AG09319 (cell line): ENCODE results near the gene SLIT2.

Experiments used
- DNase-seq: peaks from one replicate; pipeline ENCODE4 v3.0.0-alpha.2; 2010; ENCODE audit warnings: low read depth; ENCODE audit errors: extremely low read depth
- TF ChIP-seq, protein P1 (sequence below): IDR thresholded peaks from 2 replicates; pipeline ENCODE4 v1.5.1; 2011; ENCODE audit warnings: low read depth, mild to moderate bottlenecking, inconsistent platforms, low read length, moderate library complexity

The SLIT2 gene

DNA sequence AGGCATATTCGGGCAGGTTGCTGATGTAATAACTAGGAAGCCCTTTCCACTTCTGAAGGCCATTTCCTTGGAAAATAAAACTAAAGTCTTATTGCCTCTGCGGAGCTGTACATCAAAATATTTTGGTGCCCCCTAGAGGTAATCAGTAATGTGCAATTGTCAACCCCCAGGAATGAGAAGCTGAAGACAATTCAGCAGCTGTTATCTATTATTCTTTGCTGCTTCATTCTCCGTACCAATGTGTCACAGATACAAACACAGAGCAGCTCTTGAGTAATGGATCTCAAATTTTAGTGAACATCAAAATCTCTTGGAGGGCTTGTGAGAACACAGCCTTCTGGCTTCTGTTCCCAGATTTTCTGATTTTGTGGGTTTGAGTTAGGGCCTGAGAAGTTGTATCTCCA, 3.5 kb upstream of the SLIT2 start:
- TF ChIP-seq, protein P1, sequence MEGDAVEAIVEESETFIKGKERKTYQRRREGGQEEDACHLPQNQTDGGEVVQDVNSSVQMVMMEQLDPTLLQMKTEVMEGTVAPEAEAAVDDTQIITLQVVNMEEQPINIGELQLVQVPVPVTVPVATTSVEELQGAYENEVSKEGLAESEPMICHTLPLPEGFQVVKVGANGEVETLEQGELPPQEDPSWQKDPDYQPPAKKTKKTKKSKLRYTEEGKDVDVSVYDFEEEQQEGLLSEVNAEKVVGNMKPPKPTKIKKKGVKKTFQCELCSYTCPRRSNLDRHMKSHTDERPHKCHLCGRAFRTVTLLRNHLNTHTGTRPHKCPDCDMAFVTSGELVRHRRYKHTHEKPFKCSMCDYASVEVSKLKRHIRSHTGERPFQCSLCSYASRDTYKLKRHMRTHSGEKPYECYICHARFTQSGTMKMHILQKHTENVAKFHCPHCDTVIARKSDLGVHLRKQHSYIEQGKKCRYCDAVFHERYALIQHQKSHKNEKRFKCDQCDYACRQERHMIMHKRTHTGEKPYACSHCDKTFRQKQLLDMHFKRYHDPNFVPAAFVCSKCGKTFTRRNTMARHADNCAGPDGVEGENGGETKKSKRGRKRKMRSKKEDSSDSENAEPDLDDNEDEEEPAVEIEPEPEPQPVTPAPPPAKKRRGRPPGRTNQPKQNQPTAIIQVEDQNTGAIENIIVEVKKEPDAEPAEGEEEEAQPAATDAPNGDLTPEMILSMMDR: peak; percentile 65
- DNase-seq: peak; percentile 74

DNA sequence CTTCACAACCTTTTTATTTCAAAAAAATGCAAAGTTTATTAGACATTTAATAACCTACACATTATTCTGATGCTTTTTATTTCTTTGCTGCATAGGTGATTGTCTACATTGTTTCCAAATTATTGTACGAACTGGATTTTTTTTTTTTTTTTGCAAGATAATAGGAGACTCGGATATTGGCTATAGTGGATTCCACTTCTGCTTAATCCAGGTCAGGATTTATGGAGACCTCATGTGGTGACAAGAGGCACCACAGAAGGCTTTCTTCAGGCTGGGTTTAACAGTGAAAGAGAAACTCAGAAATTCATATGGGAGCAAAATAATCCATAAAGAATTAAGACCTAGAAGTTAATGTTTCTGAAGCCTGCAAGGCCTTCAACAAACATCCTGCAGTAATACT, 2.4 kb upstream of the SLIT2 start:
- DNase-seq: no peak
- TF ChIP-seq, protein P1: peak; percentile 73

DNA sequence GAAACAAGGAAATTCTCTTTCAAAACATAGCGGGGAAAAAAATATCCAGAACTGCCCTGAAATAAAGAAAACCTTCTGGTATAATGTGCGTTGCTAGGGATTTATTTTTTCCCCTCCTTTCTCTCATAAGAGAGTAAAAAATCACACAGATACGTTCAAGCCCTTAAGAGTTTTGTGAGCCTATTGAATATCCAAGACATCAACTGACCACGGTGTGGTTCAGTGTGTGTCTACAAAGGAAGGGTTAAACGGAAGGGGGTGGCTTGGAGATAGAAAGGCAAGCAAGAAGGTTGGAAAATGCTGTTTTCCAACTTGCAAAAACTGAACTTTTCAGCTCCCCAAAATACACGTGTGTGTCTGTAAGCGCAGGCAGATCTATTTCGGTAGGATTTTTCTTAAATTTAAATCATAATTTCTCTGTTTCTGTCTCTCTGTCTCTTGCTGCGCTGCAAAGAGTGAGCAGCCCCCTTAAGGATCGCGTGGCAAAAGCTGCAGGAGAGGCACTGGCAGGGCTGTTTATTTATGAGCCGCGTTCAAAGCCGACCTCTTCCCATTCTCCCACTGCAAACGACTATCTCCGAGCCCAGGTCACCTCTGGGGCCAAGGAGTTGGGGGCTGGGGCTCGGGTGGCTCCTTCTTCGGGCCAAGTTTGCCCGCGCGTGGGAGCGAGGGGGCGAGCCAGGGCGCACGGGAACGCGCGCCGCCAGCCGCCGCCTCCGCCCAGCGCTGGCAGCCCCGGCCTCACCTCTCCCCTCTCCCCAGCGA, 492 bp upstream of the SLIT2 start:
- no peak for DNase-seq
- TF ChIP-seq, protein P1: no peak

DNA sequence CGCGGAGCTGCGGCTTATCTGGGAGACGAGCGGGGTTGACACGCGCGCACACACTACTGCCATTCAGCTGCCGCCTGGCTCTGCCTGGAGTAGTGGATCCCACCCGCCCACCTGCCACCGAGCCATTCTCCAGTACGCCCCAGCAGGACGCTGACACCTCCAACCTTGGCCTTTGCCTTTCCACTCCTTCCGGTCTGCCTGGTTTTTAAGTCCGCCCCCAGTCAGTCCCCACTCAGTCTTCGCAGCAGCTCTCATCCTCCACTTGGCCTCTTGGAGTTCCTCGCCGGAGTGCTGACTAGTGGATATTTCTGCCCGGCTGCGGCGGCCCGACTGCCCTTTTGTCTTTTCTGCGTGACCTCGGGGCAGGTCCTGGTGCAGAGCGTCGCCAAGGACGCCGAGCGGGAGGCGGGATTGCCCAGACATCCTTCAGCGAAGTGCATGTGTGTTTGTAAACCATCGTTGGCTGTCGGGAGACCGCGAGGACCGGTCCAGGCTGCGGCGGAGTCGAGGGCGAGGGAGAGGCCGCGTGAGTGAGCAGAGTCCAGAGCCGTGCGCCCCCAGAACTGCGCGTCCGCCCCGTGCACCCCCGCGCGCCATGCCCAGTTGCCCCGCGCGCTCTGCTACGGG, 1.1 kb downstream of the SLIT2 start:
- DNase-seq: no peak

DNA sequence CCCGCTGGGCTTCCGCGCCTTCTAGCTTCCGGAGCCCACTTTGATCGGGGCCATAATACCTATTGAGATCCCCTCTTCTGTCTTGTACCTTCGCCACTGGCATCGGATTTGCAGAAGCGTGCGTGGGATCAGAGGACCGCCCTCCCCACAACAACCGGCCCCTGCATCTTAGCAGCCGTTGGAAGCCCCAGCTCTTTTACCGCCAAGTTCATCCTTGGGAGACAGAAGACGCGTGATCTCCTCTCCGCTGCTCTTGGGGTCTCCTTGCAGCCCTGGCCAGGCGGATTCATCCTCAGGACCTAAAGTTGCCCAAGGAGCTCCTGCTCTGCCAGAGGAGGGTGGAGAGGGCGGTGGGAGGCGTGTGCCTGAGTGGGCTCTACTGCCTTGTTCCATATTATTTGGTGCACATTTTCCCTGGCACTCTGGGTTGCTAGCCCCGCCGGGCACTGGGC, 1.6 kb downstream of the SLIT2 start:
- TF ChIP-seq, protein P1: no peak
- DNase-seq: no peak

More for the DNA sequence above, 1.1 kb downstream of the SLIT2 start:
- TF ChIP-seq, protein P1: no peak

DNA sequence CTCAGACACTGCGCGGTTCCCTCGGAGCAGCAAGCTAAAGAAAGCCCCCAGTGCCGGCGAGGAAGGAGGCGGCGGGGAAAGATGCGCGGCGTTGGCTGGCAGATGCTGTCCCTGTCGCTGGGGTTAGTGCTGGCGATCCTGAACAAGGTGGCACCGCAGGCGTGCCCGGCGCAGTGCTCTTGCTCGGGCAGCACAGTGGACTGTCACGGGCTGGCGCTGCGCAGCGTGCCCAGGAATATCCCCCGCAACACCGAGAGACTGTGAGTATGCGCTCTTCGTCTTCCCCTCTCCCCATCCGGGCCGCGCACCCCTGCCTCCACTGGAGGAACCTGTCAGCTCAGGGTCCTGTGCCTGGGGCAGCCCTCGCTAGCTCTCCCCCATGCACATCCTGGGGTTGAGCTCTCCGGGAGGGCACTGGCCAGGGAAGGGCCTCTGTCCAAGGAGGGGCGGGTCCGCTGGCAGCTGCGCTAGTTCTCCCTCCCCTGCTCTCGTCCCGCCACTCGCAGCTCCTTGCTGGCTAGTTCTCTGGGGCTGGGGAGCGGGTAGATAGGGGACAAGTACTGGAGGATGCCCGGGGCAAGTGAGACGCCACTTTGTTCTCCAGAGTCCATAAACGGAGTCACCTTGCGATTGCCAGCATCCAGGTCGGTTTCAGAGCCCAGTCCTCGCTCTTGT, 2.2 kb downstream of the SLIT2 start:
- no peak for DNase-seq
- TF ChIP-seq, protein P1: no peak
